Erythroblast (primary cell): ENCODE data around the gene FAM20A.

Source experiments
- GATA1 ChIP-seq: IDR thresholded peaks from 2 replicates; pipeline ENCODE4 v1.6.1; 2011; ENCODE audit warnings: low read depth, mild to moderate bottlenecking, control low read depth, low read length, moderate library complexity
- POLR2A ChIP-seq: IDR thresholded peaks from 2 replicates; pipeline ENCODE4 v1.6.1; 2011; ENCODE audit warnings: mild to moderate bottlenecking, low read length

DNA sequence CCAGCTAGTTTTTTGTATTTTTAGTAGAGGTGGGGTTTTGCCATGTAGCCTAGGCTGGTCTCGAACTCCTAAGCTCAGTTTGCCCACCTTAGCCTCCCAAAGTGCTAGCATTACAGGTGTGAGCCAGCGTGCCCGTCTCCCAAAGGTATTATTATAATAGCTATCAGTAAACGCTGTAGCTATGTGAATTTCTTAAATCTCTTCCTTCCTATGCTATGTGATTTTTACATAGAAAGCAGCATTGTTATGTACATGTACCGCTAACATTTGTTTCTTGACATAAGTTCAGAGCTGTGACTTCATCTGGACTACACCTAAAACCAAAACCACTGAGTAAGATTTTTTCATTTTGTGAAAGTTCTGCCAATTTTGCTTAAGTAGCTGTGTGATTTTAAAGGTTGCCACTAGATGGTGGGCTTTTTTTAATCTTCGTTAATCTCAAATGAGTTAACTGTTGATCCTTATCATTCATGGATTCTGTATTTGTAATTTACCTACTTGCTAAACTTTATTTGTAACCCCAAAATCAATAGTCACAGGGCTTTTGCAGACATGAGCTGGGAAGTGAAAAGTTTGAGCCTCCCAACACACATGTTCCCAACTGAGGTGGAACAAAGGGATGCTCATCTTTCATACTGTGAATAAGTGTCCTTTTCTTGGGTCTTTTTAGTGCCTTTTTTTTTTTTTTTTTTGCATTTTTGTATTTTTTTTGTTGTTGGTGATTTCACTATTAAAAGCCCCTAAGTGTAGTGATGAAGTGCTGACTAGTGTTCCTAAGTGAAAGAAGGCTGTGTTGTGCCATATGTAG lies 67.1 kb downstream of the FAM20A start:
- TF ChIP-seq POLR2A: no peak
- no peak for TF ChIP-seq GATA1
